ENCODE results near the gene USP17L20.
"Not testable (repeated sequence)": the region's sequence is repeated elsewhere in the genome, so short reads cannot be mapped to it uniquely, and the experiment has no call there.

USP17L20 gene, protein sequence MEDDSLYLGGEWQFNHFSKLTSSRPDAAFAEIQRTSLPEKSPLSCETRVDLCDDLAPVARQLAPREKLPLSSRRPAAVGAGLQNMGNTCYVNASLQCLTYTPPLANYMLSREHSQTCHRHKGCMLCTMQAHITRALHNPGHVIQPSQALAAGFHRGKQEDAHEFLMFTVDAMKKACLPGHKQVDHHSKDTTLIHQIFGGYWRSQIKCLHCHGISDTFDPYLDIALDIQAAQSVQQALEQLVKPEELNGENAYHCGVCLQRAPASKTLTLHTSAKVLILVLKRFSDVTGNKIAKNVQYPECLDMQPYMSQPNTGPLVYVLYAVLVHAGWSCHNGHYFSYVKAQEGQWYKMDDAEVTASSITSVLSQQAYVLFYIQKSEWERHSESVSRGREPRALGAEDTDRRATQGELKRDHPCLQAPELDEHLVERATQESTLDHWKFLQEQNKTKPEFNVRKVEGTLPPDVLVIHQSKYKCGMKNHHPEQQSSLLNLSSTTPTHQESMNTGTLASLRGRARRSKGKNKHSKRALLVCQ

DNA sequence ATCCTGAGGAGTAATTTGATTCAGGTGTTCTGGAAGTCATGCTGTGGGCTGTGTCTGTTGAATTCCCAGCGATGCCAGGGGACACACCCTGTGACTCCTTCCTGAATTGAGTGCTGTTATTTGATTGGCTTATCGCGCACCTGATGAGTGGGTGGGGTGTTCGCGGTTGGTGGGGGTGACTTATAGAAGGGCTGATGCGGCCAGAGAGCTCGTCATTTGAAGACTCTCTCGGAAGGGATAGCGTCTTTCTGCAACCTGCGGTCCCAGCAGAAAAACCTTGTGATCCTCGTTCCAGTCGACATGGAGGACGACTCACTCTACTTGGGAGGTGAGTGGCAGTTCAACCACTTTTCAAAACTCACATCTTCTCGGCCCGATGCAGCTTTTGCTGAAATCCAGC lies at the start of gene USP17L20:
Gene USP17L20 (plus strand): TSS at position 301 of the 400 bp plus-strand sequence. CDS start 0 bp downstream, at position 301.
- H3K27ac ChIP-seq = not testable (repeated sequence)

DNA sequence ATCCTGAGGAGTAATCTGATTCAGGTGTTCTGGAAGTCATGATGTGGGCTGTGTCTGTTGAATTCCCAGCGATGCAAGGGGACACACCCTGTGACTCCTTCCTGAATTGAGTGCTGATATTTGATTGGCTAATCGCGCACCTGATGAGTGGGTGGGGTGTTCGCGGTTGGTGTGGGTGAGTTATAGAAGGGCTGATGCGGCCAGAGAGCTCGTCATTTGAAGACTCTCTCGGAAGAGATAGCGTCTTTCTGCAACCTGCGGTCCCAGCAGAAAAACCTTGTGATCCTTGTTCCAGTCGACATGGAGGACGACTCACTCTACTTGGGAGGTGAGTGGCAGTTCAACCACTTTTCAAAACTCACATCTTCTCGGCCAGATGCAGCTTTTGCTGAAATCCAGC lies 47.6 kb upstream of the USP17L20 start, which contains the start of gene USP17L10:
Gene USP17L10 (plus strand): TSS at position 301 of the 400 bp plus-strand sequence. CDS start 0 bp downstream, at position 301.
- H3K27ac ChIP-seq = not testable (repeated sequence)

DNA sequence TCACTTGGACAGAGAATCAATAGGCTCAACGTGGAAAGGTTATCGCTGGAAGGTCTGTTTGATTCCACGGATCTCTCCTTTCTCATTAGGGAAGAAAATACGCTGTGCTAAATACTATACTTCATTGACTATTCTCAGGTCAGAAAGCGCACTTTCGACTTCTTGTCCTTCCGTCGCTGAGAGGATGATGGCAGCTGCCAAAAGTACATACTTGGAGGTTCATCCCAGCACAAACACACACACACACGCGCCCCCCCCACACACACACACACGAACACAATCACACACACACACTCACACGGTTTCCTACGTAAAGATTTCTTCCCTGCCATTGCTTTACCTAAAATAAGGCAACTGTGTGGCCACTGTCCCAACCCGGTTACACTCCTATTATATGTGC lies 43.2 kb upstream of the USP17L20 start:
- H3K27ac ChIP-seq = not testable (repeated sequence)

DNA sequence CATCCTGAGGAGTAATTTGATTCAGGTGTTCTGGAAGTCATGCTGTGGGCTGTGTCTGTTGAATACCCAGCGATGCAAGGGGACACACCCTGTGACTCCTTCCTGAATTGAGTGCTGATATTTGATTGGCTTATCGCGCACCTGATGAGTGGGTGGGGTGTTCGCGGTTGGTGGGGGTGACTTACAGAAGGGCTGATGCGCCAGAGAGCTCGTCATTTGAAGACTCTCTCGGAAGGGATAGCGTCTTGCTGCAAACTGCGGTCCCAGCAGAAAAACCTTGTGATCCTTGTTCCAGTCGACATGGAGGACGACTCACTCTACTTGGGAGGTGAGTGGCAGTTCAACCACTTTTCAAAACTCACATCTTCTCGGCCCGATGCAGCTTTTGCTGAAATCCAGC lies 42.8 kb upstream of the USP17L20 start, which contains the start of gene USP17L11:
Gene USP17L11 (plus strand): TSS at position 301 of the 400 bp plus-strand sequence. CDS start 0 bp downstream, at position 301.
- not testable (repeated sequence) for H3K27ac ChIP-seq

DNA sequence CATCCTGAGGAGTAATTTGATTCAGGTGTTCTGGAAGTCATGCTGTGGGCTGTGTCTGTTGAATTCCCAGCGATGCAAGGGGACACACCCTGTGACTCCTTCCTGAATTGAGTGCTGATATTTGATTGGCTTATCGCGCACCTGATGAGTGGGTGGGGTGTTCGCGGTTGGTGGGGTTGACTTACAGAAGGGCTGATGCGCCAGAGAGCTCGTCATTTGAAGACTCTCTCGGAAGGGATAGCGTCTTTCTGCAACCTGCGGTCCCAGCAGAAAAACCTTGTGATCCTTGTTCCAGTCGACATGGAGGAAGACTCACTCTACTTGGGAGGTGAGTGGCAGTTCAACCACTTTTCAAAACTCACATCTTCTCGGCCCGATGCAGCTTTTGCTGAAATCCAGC lies 38.1 kb upstream of the USP17L20 start, which contains the start of gene USP17L12:
Gene USP17L12 (plus strand): TSS at position 301 of the 400 bp plus-strand sequence. CDS start 0 bp downstream, at position 301.
- not testable (repeated sequence) for H3K27ac ChIP-seq

DNA sequence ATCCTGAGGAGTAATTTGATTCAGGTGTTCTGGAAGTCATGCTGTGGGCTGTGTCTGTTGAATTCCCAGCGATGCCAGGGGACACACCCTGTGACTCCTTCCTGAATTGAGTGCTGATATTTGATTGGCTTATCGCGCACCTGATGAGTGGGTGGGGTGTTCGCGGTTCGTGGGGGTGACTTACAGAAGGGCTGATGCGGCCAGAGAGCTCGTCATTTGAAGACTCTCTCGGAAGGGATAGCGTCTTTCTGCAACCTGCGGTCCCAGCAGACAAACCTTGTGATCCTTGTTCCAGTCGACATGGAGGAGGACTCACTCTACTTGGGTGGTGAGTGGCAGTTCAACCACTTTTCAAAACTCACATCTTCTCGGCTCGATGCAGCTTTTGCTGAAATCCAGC lies 33.3 kb upstream of the USP17L20 start, which contains the start of gene USP17L13:
Gene USP17L13 (plus strand): TSS at position 301 of the 400 bp plus-strand sequence. CDS start 0 bp downstream, at position 301.
- not testable (repeated sequence) for H3K27ac ChIP-seq

DNA sequence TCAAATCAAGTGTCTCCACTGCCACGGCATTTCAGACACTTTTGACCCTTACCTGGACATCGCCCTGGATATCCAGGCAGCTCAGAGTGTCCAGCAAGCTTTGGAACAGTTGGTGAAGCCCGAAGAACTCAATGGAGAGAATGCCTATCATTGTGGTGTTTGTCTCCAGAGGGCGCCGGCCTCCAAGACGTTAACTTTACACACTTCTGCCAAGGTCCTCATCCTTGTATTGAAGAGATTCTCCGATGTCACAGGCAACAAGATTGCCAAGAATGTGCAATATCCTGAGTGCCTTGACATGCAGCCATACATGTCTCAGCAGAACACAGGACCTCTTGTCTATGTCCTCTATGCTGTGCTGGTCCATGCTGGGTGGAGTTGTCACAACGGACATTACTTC lies 27.7 kb upstream of the USP17L20 start:
- not testable (repeated sequence) for H3K27ac ChIP-seq

DNA sequence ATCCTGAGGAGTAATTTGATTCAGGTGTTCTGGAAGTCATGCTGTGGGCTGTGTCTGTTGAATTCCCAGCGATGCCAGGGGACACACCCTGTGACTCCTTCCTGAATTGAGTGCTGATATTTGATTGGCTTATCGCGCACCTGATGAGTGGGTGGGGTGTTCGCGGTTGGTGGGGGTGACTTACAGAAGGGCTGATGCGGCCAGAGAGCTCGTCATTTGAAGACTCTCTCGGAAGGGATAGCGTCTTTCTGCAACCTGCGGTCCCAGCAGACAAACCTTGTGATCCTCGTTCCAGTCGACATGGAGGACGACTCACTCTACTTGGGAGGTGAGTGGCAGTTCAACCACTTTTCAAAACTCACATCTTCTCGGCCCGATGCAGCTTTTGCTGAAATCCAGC lies 23.8 kb upstream of the USP17L20 start, which contains the start of gene USP17L15:
Gene USP17L15 (plus strand): TSS at position 301 of the 400 bp plus-strand sequence. CDS start 0 bp downstream, at position 301.
- not testable (repeated sequence) for H3K27ac ChIP-seq

DNA sequence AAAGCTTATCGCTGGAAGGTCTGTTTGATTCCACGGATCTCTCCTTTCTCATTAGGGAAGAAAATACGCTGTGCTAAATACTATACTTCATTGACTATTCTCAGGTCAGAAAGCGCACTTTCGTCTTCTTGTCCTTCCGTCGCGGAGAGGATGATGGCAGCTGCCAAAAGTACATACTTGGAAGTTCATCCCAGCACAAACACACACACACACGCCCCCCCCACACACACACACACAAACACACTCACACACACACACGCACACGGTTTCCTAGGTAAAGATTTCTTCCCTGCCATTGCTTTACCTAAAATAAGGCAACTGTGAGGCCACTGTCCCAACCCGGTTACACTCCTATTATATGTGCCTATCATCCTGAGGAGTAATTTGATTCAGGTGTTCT lies 19.5 kb upstream of the USP17L20 start:
- H3K27ac ChIP-seq = not testable (repeated sequence)

DNA sequence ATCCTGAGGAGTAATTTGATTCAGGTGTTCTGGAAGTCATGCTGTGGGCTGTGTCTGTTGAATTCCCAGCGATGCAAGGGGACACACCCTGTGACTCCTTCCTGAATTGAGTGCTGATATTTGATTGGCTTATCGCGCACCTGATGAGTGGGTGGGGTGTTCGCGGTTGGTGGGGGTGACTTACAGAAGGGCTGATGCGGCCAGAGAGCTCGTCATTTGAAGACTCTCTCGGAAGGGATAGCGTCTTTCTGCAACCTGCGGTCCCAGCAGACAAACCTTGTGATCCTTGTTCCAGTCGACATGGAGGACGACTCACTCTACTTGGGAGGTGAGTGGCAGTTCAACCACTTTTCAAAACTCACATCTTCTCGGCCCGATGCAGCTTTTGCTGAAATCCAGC lies 14.3 kb upstream of the USP17L20 start, which contains the start of gene USP17L17:
Gene USP17L17 (plus strand): TSS at position 301 of the 400 bp plus-strand sequence. CDS start 0 bp downstream, at position 301.
- H3K27ac ChIP-seq = not testable (repeated sequence)

DNA sequence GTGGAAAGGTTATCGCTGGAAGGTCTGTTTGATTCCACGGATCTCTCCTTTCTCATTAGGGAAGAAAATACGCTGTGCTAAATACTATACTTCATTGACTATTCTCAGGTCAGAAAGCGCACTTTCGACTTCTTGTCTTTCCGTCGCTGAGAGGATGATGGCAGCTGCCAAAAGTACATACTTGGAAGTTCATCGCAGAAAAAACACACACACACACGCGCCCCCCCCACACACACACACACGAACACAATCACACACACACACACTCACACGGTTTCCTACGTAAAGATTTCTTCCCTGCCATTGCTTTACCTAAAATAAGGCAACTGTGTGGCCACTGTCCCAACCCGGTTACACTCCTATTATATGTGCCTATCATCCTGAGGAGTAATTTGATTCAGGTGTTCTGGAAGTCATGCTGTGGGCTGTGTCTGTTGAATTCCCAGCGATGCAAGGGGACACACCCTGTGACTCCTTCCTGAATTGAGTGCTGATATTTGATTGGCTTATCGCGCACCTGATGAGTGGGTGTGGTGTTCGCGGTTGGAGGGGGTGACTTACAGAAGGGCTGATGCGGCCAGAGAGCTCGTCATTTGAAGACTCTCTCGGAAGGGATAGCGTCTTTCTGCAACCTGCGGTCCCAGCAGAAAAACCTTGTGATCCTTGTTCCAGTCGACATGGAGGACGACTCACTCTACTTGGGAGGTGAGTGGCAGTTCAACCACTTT lies 9.8 kb upstream of the USP17L20 start, which contains the start of gene USP17L18:
Gene USP17L18 (plus strand): TSS at position 678 of the 728 bp plus-strand sequence. CDS start 0 bp downstream, at position 678.
- not testable (repeated sequence) for H3K27ac ChIP-seq

DNA sequence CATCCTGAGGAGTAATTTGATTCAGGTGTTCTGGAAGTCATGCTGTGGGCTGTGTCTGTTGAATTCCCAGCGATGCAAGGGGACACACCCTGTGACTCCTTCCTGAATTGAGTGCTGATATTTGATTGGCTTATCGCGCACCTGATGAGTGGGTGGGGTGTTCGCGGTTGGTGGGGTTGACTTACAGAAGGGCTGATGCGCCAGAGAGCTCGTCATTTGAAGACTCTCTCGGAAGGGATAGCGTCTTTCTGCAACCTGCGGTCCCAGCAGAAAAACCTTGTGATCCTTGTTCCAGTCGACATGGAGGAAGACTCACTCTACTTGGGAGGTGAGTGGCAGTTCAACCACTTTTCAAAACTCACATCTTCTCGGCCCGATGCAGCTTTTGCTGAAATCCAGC lies 4.8 kb upstream of the USP17L20 start, which contains the start of gene USP17L19:
Gene USP17L19 (plus strand): TSS at position 301 of the 400 bp plus-strand sequence. CDS start 0 bp downstream, at position 301.
- not testable (repeated sequence) for H3K27ac ChIP-seq

DNA sequence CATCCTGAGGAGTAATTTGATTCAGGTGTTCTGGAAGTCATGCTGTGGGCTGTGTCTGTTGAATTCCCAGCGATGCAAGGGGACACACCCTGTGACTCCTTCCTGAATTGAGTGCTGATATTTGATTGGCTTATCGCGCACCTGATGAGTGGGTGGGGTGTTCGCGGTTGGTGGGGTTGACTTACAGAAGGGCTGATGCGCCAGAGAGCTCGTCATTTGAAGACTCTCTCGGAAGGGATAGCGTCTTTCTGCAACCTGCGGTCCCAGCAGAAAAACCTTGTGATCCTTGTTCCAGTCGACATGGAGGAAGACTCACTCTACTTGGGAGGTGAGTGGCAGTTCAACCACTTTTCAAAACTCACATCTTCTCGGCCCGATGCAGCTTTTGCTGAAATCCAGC lies 4.6 kb downstream of the USP17L20 start, which contains the start of gene USP17L21:
Gene USP17L21 (plus strand): TSS at position 301 of the 400 bp plus-strand sequence. CDS start 0 bp downstream, at position 301.
- H3K27ac ChIP-seq = not testable (repeated sequence)

DNA sequence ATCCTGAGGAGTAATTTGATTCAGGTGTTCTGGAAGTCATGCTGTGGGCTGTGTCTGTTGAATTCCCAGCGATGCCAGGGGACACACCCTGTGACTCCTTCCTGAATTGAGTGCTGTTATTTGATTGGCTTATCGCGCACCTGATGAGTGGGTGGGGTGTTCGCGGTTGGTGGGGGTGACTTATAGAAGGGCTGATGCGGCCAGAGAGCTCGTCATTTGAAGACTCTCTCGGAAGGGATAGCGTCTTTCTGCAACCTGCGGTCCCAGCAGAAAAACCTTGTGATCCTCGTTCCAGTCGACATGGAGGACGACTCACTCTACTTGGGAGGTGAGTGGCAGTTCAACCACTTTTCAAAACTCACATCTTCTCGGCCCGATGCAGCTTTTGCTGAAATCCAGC lies 9.4 kb downstream of the USP17L20 start, which contains the start of gene USP17L22:
Gene USP17L22 (plus strand): TSS at position 301 of the 400 bp plus-strand sequence. CDS start 0 bp downstream, at position 301.
- not testable (repeated sequence) for H3K27ac ChIP-seq

DNA sequence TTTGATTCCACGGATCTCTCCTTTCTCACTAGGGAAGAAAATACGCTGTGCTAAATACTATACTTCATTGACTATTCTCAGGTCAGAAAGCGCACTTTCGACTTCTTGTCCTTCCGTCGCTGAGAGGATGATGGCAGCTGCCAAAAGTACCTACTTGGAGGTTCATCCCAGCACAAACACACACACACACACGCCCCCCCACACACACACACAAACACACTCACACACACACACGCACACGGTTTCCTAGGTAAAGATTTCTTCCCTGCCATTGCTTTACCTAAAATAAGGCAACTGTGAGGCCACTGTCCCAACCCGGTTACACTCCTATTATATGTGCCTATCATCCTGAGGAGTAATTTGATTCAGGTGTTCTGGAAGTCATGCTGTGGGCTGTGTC lies 13.8 kb downstream of the USP17L20 start:
- not testable (repeated sequence) for H3K27ac ChIP-seq
